Activated B cell treated with CpG ODN at 0.5 μM for 24 hours (primary cell): ENCODE measurements around the gene POLR2M. TPM values are rescaled to one million over a fixed set of nuclear protein-coding genes. Genes with fewer than 3 reads are reported as not detected.

Source experiments
- ATAC-seq: fragments of 200-7000 bp; cut with Tn5 transposase; one replicate; pipeline ENCODE4 v1.10.0; 2021; ENCODE audit warnings: low read depth, mild to moderate bottlenecking, moderate library complexity
- CTCF ChIA-PET: fragments of 350-600 bp; sonication (Branson Sonifier 250); formaldehyde crosslinking; loops from one replicate; lab custom pipeline; 2021; ENCODE audit warnings: antibody characterized with exemption; lab: Charles Lee
- POLR2A ChIA-PET: fragments of 350-600 bp; sonication (Branson Sonifier 250); formaldehyde crosslinking; loops from one replicate; lab custom pipeline; 2021; ENCODE audit warnings: antibody characterized with exemption; lab: Charles Lee
- DNase-seq: peaks from one replicate; pipeline ENCODE4 v3.0.0; 2022
- H3K27ac Mint-ChIP-seq: one replicate; pipeline ENCODE4 v1.8.0; 2020; ENCODE audit warnings: mixed read lengths
- H3K27me3 Mint-ChIP-seq: one replicate; pipeline ENCODE4 v1.8.0; 2021; ENCODE audit warnings: mixed read lengths
- H3K36me3 Mint-ChIP-seq: one replicate; pipeline ENCODE4 v1.8.0; 2021; ENCODE audit warnings: low read depth, mixed read lengths
- H3K4me1 Mint-ChIP-seq: one replicate; pipeline ENCODE4 v1.8.0; 2021; ENCODE audit warnings: mixed read lengths
- H3K4me3 Mint-ChIP-seq: one replicate; pipeline ENCODE4 v1.8.0; 2020; ENCODE audit warnings: mild to moderate bottlenecking, mixed read lengths
- H3K9me3 Mint-ChIP-seq: one replicate; pipeline ENCODE4 v1.8.0; 2020; ENCODE audit warnings: mixed read lengths
- CTCF ChIP-seq: fragments of 200-600 bp; IDR thresholded peaks from one replicate; pipeline ENCODE4 v1.8.0; 2022; ENCODE audit warnings: antibody characterized with exemption, mild to moderate bottlenecking
- intact Hi-C: fragments of 100-400 bp; cut with micrococcal nuclease; formaldehyde crosslinking; loops from one replicate; pipeline ENCODE4 v1.15.1; 2024
- total RNA-seq: library from RNA; stranded (reverse); gene quantifications from 2 replicates; pipeline ENCODE4 v1.2.3, GENCODE V29; 2022

The POLR2M gene
- total RNA-seq, 1 donor from 2014 or later, result 65.2 TPM

GRCh38 chr15:57740048-57740447, 33.5 kb downstream of the POLR2M start:
- Mint-ChIP-seq H3K36me3 (no peaks in the 10 kb centered on the region), H3K27ac (no peak overlapping the region), H3K4me1 (no peaks in the 10 kb centered on the region), H3K9me3 (no peaks in the 10 kb centered on the region), H3K4me3 (no peak overlapping the region), H3K27me3 (no peaks in the 10 kb centered on the region)
- ATAC-seq, result no peak
- intact Hi-C loops, result no loop called here
- ChIA-PET CTCF (no interaction called here), POLR2A (no interaction called here)
- TF ChIP-seq CTCF, result no peak
- no peak for DNase-seq

GRCh38 chr15:57741089-57741488, 34.6 kb downstream of the POLR2M start:
- intact Hi-C loops, result no loop called here
- CTCF ChIA-PET, result interaction anchor here (2.2 kb wide), 1 partner anchor 8 kb away, joined by 7 read pairs; no protein-coding TSS in a partner anchor
- no peak for TF ChIP-seq CTCF
- no peak overlapping the region for H3K27ac Mint-ChIP-seq
- POLR2A ChIA-PET, result no interaction called here
- no peak for DNase-seq
- no peaks in the 10 kb centered on the region for H3K27me3 Mint-ChIP-seq
- no peaks in the 10 kb centered on the region for H3K9me3 Mint-ChIP-seq
- no peaks in the 10 kb centered on the region for H3K36me3 Mint-ChIP-seq
- no peak for ATAC-seq
- no peaks in the 10 kb centered on the region for H3K4me1 Mint-ChIP-seq
- no peak overlapping the region for H3K4me3 Mint-ChIP-seq

- ChIA-PET POLR2A (no interaction called here), CTCF (interaction anchor here (1.6 kb wide), 1 partner anchor 11 kb away, joined by 5 read pairs; no protein-coding TSS in a partner anchor)
- no peaks in the 10 kb centered on the region for H3K4me1 Mint-ChIP-seq
- DNase-seq (no peak), ATAC-seq (no peak)
- H3K27ac Mint-ChIP-seq, result no peak overlapping the region
- no peaks in the 10 kb centered on the region for H3K9me3 Mint-ChIP-seq
- no peaks in the 10 kb centered on the region for H3K36me3 Mint-ChIP-seq
- TF ChIP-seq CTCF, result no peak
- intact Hi-C loops, result no loop called here
- no peak overlapping the region for H3K4me3 Mint-ChIP-seq
- no peaks in the 10 kb centered on the region for H3K27me3 Mint-ChIP-seq
Observed at GRCh38 chr15:57743424-57743823, 36.9 kb downstream of the POLR2M start.

GRCh38 chr15:57746786-57747185, 40.3 kb downstream of the POLR2M start:
- POLR2A ChIA-PET, result no interaction called here
- ATAC-seq (no peak), DNase-seq (no peak)
- no peaks in the 10 kb centered on the region for H3K36me3 Mint-ChIP-seq
- no peaks in the 10 kb centered on the region for H3K4me1 Mint-ChIP-seq
- H3K4me3 Mint-ChIP-seq, result no peak overlapping the region
- intact Hi-C loops, result no loop called here
- TF ChIP-seq CTCF, result no peak
- H3K27me3 Mint-ChIP-seq, result no peaks in the 10 kb centered on the region
- H3K27ac Mint-ChIP-seq, result no peak overlapping the region
- H3K9me3 Mint-ChIP-seq, result no peaks in the 10 kb centered on the region
- CTCF ChIA-PET, result no interaction called here

- intact Hi-C loops, result no loop called here
- Mint-ChIP-seq H3K4me3 (no peak overlapping the region), H3K36me3 (no peaks in the 10 kb centered on the region), H3K27ac (no peak overlapping the region), H3K4me1 (no peaks in the 10 kb centered on the region), H3K27me3 (no peaks in the 10 kb centered on the region), H3K9me3 (no peaks in the 10 kb centered on the region)
- DNase-seq (no peak), ATAC-seq (no peak)
- no peak for TF ChIP-seq CTCF
- ChIA-PET POLR2A (no interaction called here), CTCF (no interaction called here)
Observed at GRCh38 chr15:57747206-57747896, 40.8 kb downstream of the POLR2M start.
